Transverse colon (tissue), 4 donors: ENCODE data around the gene DRD2. TPM values are rescaled to one million over a fixed set of nuclear protein-coding genes. Genes with fewer than 3 reads are reported as not detected.

Experiments
- DNase-seq: peaks from one replicate; pipeline ENCODE4 v3.0.0-alpha.2; 2019
- H3K27ac ChIP-seq, 4 donors: fragments of 200-600 bp; sonication (generic); 2 replicates each; pipeline ENCODE4 v1.5.1; 2016 to 2018; ENCODE audit warnings: inconsistent platforms in 4 of 4
- H3K27me3 ChIP-seq: fragments of 200-600 bp; sonication (generic); 2 replicates; pipeline ENCODE4 v1.5.1; 2017; ENCODE audit warnings: inconsistent platforms
- H3K36me3 ChIP-seq, 4 donors: fragments of 200-600 bp; sonication (generic); 2 replicates each; pipeline ENCODE4 v1.5.1; 2017 to 2019; ENCODE audit warnings: inconsistent platforms in 4 of 4
- H3K4me1 ChIP-seq, 4 donors: fragments of 200-600 bp; sonication (generic); 2 replicates each; pipeline ENCODE4 v1.5.1; 2017 to 2020; ENCODE audit warnings: inconsistent platforms in 4 of 4
- H3K4me3 ChIP-seq, 4 donors: fragments of 200-600 bp; sonication (generic); 1 replicate in 1 of 4; 2 replicates in 3 of 4; pipeline versions ENCODE4 v1.5.1 to v1.6.1; 2017 to 2019; ENCODE audit warnings: inconsistent platforms in 4 of 4
- H3K9me3 ChIP-seq, 2 donors: fragments of 200-600 bp; sonication (generic); 2 replicates each; pipeline ENCODE4 v1.5.1; 2017 to 2019; ENCODE audit warnings: inconsistent platforms in 2 of 2
- EP300 ChIP-seq: sonication (generic); formaldehyde crosslinking; IDR thresholded peaks from one replicate; pipeline ENCODE4 v1.6.1; 2017; ENCODE audit warnings: antibody characterized with exemption, low read depth
- POLR2A ChIP-seq: fragments of 450-650 bp; IDR thresholded peaks from one replicate; pipeline ENCODE4 v1.6.1; 2016; ENCODE audit warnings: antibody characterized with exemption, mild to moderate bottlenecking, moderate library complexity
- POLR2AphosphoS5 ChIP-seq, 3 donors: sonication (generic); formaldehyde crosslinking; IDR thresholded peaks; one replicate each; pipeline ENCODE4 v1.6.1; 2016; ENCODE audit warnings: antibody characterized with exemption in 3 of 3
- WGBS, 2 donors: methylation state at CpG; one replicate each; pipeline ENCODE4 v1.1.5; 2018; ENCODE audit warnings: low coverage in 1 of 2; 5-methylcytosine and 5-hydroxymethylcytosine counted together
- in situ Hi-C, 4 donors: fragments of 200-750 bp; cut with MboI; loops; one replicate each; pipeline versions ENCODE4 v1.15.0 to v1.15.1; 2017; ENCODE audit warnings: low sequenced_read_pairs in 3 of 4, low pct_ligation_motif_present in 1 of 4, low pct_unique_long_range_greater_than_20kb in 1 of 4
- intact Hi-C: fragments of 100-400 bp; cut with DNase I; formaldehyde crosslinking; loops from one replicate; pipeline ENCODE4 v1.15.1; 2023; ENCODE audit warnings: low total_unique reads
- small RNA-seq, 4 donors: library from RNA; depleted of rRNA; stranded (forward); fragments of <200 nt; gene quantifications; one replicate each; pipeline ENCODE3, GENCODE V24; 2016
- total RNA-seq, 4 donors: library from RNA; depleted of rRNA; stranded (reverse); fragments of >200 nt; gene quantifications; one replicate each; pipeline ENCODE4 v1.1.0, GENCODE V29; 2016
- TF ChIP-seq, protein P1 (sequence below), 5 experiments: fragments of 200-600 bp in 3 of 5; fragments of 450-650 bp in 2 of 5; sonication (generic) in 3 of 5; IDR thresholded peaks; 1 replicate in 2 of 5; 2 replicates in 3 of 5; pipeline ENCODE4 v1.5.1; 2016 to 2017; ENCODE audit warnings: antibody characterized with exemption in 5 of 5, inconsistent platforms in 3 of 5, mild to moderate bottlenecking in 2 of 5, moderate library complexity in 1 of 5

The DRD2 gene
- total RNA-seq, 4 donors from 2014 or later: 0.16 to 0.40 TPM; not detected in 2

DNA sequence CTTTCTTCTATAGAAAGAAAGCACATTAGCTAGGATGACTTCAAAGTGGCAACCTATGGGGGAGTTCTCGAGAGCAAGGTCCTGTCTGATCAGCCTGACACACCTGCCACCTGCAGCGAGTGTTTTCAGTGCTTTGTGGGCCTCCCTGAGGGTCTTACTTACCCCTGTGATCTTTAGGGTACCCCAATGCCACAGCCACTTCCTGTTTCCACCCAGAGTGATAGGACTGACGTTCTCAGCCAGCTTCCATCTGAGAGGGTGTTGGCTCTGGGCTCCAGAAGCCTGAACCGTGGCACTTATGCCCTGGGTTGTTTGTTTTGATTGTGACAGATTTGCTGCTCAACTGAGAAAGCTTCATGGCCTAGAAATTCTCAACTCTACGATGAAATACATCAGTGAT lies 109.3 kb downstream of the DRD2 start:
- WGBS, 2 donors: 62% methylated on average over 5 of the region's 5 CpGs; no CpG with 5 or more reads in 1 of the 2 donors
- in situ Hi-C loops (no loop called here), intact Hi-C loops (no loop called here)
- no peak overlapping the region for H3K4me3 ChIP-seq
- no peak overlapping the region for H3K27ac ChIP-seq
- no peaks in the 10 kb centered on the region for H3K9me3 ChIP-seq
- no peaks in the 10 kb centered on the region for H3K27me3 ChIP-seq
- TF ChIP-seq POLR2A (no peak), POLR2AphosphoS5 (IDR thresholded peaks at IDR 0.05) (no peak), EP300 (no peak)
- TF ChIP-seq, protein P1, sequence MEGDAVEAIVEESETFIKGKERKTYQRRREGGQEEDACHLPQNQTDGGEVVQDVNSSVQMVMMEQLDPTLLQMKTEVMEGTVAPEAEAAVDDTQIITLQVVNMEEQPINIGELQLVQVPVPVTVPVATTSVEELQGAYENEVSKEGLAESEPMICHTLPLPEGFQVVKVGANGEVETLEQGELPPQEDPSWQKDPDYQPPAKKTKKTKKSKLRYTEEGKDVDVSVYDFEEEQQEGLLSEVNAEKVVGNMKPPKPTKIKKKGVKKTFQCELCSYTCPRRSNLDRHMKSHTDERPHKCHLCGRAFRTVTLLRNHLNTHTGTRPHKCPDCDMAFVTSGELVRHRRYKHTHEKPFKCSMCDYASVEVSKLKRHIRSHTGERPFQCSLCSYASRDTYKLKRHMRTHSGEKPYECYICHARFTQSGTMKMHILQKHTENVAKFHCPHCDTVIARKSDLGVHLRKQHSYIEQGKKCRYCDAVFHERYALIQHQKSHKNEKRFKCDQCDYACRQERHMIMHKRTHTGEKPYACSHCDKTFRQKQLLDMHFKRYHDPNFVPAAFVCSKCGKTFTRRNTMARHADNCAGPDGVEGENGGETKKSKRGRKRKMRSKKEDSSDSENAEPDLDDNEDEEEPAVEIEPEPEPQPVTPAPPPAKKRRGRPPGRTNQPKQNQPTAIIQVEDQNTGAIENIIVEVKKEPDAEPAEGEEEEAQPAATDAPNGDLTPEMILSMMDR (IDR thresholded peaks at IDR 0.05): no peak
- no peak for DNase-seq
- no peaks in the 10 kb centered on the region for H3K4me1 ChIP-seq
- peaks cover 0 to 10% (median 4%) of the 10 kb centered on the region in 4 donors for H3K36me3 ChIP-seq

DNA sequence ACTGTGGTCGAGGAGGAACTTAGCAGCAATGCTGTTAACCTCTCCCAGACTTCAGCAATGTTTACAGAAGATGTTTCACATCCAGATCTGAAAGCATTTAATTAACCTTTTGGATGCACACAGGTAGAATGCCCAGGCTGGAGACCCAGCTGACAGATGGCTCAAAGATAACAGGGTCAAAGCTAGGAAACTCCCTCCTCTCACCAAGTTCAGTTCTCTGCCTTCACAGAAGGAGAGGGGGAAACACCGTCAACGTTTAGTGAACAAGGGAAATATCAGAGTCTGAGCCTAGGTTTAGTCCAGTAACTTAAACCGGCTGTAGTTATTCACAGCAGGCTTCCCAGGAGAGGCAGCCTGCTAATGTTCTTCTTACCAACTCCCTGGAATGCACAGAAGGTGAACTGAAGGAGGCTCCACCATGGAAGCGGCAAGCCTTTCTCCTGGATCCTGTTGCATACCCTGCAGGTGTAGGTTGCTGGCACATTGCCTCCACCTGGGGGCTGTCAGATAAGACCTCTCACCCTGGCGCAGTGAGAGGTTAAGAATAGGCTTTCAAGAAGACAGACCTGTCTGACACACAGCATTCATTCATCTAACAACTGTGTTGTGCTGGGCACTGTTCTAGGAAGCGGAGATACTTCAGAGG lies 111.1 kb downstream of the DRD2 start:
- TF ChIP-seq, protein P1 (IDR thresholded peaks at IDR 0.05): no peak
- TF ChIP-seq EP300 (no peak), POLR2AphosphoS5 (IDR thresholded peaks at IDR 0.05) (no peak), POLR2A (no peak)
- in situ Hi-C loops: no loop called here
- no peak overlapping the region for H3K27ac ChIP-seq
- no peaks in the 10 kb centered on the region for H3K27me3 ChIP-seq
- H3K4me1 ChIP-seq: no peaks in the 10 kb centered on the region
- no peak overlapping the region for H3K4me3 ChIP-seq
- no peak for DNase-seq
- WGBS, 2 donors: 80% methylated on average over 7 of the region's 7 CpGs; no CpG with 5 or more reads in 1 of the 2 donors
- intact Hi-C loops: no loop called here
- H3K36me3 ChIP-seq: peaks cover 0 to 21% (median 4%) of the 10 kb centered on the region in 4 donors
- H3K9me3 ChIP-seq: no peaks in the 10 kb centered on the region

DNA sequence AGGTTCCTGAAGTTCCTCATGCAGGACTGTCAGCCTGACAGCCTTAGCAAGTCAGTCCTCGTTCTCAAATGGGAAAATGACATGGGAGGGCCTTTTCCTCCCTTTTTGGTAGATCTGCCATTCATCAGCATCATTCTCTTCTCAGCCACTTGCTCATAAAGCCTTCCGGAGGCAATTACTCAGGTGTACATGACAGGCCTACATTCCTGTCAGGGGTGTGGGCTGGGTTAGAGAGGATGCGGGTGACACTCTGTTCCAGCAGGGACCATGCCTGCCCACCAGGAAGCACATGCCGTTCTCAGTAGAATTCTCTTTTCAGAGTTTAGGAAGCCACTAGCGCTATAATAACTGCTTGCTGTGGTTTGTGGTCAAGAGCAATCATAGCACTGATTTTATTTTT lies 111.8 kb downstream of the DRD2 start:
- TF ChIP-seq, protein P1 (IDR thresholded peaks at IDR 0.05): no peak
- TF ChIP-seq EP300: no peak
- no peak for TF ChIP-seq POLR2AphosphoS5 (IDR thresholded peaks at IDR 0.05)
- TF ChIP-seq POLR2A: no peak
- no peak overlapping the region for H3K4me3 ChIP-seq
- H3K36me3 ChIP-seq: peaks cover 0 to 23% (median 3%) of the 10 kb centered on the region in 4 donors
- DNase-seq: no peak
- WGBS, 2 donors: 66% methylated on average over 5 of the region's 5 CpGs; no CpG with 5 or more reads in 1 of the 2 donors
- no peak overlapping the region for H3K27ac ChIP-seq
- intact Hi-C loops: no loop called here
- H3K4me1 ChIP-seq: no peaks in the 10 kb centered on the region
- no peaks in the 10 kb centered on the region for H3K27me3 ChIP-seq
- in situ Hi-C loops: no loop called here
- H3K9me3 ChIP-seq: no peaks in the 10 kb centered on the region

Small RNA genes within 50 kb of the gene (small RNA-seq; reads per million reads assigned to genes)
- 0 reads per million in 4 donors for gene MIR4301

Other genes starting within 250 kb of the DRD2 start
- 10 to 100 TPM; 10.3 to 24.1 (median 16.0) TPM for gene TTC12, start 160.8 kb downstream of the DRD2 start, total RNA-seq
- 1 to 10 TPM in 1 of 4 donors, under 1 TPM in 1, not detected in 2; 0.64 to 9.7 TPM for gene ANKK1, start 87.6 kb downstream of the DRD2 start, total RNA-seq
- gene TMPRSS5, start 230.9 kb upstream of the DRD2 start, total RNA-seq: under 1 TPM in 2 of 4 donors, not detected in 2; 0.27 to 0.79 TPM